HEK293T (cell line): ENCODE measurements around the gene TGM2.

Experiments
- BHLHE40 ChIP-seq: fragments of 450-650 bp; IDR thresholded peaks from 2 replicates; pipeline ENCODE4 v1.6.1; 2016; ENCODE audit warnings: mild to moderate bottlenecking, moderate library complexity, borderline replicate concordance
- FOXK2 ChIP-seq: fragments of 450-650 bp; IDR thresholded peaks from 2 replicates; pipeline ENCODE4 v1.6.1; 2016; ENCODE audit warnings: mild to moderate bottlenecking
- FOXM1 ChIP-seq: fragments of 450-650 bp; IDR thresholded peaks from 2 replicates; pipeline ENCODE4 v1.6.1; 2017; ENCODE audit warnings: mild to moderate bottlenecking, borderline replicate concordance
- HDGF ChIP-seq: fragments of 450-650 bp; IDR thresholded peaks from 2 replicates; pipeline ENCODE4 v1.6.1; 2017; ENCODE audit warnings: antibody characterized with exemption, borderline replicate concordance

DNA sequence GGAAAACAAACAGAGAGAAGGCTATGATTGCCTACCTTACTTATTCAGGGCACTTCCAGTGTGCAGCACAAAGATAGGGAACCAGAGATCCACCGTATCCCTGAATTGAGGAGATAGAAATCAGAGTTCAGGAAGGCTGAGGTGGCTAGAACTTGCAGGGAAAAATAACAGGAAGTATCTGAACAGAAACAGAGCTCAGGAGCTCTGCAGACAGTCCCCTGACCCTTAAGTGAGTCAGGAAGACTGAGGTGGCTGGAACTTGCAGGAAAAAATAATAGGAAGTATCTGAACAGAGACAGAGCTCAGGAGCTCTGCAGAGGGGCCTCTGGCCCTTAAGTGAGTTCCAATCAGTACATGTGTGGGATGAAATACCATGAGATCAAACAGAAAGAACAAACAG lies 66.1 kb downstream of the TGM2 start:
- TF ChIP-seq BHLHE40 (no peak), FOXM1 (no peak), FOXK2 (no peak), HDGF (no peak)
